ENCODE measurements around the gene MME.
"Not testable (repeated sequence)": the region's sequence is repeated elsewhere in the genome, so short reads cannot be mapped to it uniquely, and the experiment has no call there.

Gene MME

DNA sequence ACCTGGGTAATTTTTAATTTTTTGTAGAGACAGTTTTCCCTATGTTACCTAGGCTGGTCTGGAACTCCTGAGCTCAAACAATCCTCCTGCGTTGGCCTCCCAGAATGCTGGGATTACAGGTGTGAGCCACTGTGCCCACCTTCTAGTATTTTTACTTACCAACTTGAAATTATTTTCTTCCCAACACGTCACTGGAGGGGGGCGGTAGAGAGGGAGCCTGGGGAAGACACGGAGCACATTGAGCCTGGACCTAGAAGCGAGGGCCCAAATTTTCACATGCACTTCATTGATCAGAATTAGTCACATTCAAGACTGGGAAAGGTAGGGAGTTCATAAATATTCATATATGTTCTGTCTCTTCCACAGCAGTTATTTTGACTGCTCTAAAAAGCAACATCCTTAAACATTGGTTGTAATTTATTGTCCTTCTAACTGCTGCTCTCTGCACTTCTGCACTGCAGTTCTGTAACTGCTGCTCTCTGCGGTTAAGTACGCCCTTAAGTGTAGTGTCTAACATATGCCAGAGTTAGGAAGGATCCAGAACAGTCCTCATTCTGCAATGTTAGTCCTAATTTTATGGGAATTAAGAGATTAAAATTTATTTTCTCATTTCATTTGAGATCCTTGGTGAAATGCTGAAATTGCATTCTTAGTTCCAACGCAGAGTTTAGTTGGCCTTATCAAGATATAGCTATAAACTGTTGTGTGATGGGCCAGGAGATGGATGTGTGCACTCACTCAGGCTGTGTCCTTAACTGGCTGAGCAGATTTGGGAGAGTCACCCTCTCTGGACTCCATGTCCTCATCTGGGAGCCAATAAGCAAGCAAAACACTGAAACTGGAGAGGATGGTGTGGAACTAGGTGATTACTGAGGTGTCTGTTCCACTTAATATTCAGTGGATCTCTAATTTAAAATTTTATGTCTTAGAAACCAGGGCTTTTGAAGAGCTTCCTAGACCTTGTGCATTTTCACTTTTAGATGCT is 115.1 kb downstream of the MME start:
- no peak for DNase-seq

DNA sequence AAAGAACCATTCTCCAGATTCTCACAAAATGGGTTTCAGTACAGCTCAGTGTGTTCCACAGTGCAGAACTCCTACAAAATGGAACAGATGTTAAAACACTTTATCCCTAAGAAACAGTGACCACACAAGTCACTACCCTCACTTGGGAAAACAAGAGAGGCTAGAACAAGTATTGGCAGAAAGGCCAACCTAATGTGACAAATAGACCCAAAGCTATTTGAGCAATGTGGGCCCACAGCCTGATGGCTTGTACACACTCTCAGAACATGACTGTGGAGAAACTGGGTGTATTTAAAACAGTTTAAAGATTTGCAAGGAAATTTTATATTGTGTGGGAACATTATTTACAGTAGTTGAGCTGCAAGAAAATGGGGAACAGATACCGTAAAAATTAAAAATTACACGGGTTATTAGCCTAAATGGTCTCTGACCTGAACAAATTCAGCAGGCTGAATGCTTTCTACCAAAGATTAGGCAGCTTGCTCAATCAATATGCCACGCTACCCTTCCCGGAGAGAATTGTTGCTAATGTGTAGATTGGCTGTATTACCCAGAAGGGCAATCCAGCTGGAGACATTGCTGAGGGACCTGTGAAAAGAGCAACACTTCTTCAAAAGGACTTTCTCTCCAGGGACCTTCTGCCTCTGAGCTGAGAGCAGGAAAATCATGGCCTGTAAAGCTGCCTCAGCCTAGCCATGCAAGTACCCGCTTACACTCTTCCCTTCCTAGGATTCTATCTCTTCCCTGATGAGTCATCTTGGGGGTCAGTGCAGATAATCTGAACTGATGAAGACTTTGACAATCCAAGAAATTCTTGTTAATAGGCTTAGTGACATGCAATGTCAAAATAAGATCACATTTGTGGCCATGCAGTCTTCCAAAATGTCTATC is 116.3 kb downstream of the MME start:
- DNase-seq = no peak

GRCh38 chr3:155197786-155198185 is 117.7 kb downstream of the MME start:
- DNase-seq = no peak

DNA sequence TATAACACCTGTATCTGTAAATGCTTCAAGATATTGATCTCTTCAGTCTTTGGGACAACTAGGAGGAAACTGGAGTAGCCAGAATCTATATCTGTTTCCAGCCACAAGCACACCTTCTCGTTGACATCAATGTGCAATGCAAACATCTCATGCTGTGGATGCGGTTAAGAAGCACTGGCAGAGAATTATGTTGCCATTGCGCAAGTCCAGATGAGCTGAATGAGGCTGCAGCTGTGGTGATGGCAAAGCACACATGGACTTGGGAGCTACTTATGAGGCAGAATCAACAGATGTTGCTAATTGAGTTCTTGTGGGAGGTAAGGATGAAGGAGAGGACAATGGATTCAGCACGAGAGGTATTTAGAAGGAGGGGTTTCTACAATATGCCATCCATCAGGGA is 122.5 kb downstream of the MME start:
- no peak for DNase-seq

DNA sequence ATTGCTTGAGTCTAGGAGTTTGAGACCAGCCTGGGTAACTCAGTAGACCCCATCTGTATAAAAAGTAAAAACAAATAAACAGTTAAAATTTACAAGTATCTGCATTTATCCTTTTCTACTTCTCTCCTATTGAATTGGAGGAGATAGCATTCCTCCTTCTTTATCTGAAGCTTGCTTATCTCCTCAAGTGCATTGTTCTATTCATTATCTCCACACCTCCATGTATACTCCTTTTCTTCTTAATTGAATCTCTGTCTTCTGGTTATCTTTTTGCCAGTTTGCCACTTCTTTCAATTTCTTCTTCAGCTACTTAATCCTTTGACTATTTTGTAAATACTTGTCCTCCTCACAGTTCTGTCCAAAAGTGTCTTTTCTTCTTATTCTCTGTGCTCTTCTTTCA is 124.7 kb downstream of the MME start:
- no peak for DNase-seq

DNA sequence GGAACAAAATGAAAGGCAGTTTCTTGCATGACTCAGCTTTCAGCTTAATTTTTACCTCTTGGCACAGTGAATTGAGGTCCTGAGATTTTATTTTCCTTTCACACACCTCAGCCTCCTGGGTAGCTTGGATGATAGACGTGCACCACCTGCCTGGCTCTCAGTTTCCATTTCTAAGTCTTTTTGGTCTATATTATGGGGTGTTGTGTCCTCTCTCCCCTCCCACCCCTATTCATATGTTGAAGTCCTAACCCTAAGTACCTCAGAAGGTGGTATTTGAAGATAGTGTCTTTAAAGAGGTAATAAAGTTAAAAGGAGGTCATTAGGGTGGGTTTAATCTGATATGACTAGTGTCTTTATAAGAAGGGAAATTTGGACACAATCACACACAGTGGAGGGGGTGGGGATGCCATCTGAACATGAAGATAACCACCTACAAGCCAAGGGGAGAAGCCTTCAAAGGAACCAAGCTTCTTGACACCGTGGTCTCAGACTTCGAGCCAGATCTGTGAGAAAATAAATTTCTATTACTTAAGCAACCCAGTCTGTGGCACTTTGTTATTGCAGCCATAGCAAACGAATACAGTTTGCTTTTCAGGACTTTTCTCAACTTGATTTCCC is 128.2 kb downstream of the MME start:
- no peak for DNase-seq

- no peak for DNase-seq
Observed at GRCh38 chr3:155210736-155211135, 130.6 kb downstream of the MME start.

DNA sequence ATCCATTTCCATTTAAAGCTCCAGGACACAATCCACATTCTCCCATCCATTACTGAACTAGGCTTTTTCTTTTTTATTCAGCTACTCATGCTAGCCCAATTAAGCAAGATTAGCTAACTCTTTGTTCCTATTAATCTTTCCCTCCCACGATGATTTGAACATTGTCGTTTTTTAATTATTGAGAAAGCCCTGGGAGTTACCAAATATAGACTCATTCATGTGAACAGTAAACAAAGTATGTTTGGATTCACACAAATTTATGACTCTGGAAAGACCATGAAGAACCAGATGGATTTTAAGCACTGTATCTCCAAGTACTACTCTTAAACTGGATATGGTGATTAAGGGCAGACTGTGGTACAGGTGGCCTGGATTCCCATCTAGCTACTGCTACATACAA is 131.1 kb downstream of the MME start:
- no peak for DNase-seq

- no peak for DNase-seq
Observed at GRCh38 chr3:155211940-155212339, 131.8 kb downstream of the MME start.

DNA sequence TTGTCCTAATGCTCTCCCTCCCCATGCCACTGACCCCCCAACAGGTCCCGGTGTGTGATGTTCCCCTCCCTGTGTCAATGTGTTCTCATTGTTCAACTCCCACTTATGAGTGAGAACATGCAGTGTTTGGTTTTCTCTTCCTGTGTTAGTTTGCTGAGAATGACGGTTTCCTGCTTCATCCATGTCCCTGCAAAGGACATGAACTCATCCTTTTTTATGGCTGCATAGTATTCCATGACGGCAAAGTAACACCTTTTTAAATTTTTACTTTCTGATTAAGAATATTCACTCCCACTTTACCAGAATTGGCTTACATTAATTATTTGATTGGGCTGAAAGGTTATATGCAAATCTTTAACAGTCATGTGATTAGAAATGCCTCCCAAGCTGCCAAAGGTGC is 135.9 kb downstream of the MME start:
- not testable (repeated sequence) for DNase-seq

GRCh38 chr3:155217591-155217990 is 137.5 kb downstream of the MME start:
- DNase-seq = no peak

- DNase-seq = no peak
Observed at GRCh38 chr3:155218462-155218861, 138.3 kb downstream of the MME start.

DNA sequence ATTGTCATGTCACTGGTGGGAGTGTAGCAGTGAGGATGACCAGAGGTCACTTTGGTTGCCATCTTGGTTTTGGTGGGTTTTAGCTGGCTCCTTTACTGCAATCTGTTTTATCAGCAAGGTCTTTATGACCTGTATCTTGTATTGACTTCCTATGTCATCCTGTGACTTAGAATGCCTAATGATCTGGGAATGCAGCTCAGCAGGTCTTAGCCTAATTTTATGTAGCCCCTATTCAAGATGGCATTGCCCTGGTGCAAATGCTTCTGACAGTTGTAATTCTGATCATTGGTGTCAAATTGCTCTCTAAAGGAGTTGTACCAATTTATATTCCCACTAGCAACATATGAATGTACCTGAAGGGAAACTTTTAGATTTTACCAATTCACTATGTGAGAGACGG is 139.0 kb downstream of the MME start:
- DNase-seq = no peak

GRCh38 chr3:155225417-155225816 is 145.3 kb downstream of the MME start:
- DNase-seq = no peak

DNA sequence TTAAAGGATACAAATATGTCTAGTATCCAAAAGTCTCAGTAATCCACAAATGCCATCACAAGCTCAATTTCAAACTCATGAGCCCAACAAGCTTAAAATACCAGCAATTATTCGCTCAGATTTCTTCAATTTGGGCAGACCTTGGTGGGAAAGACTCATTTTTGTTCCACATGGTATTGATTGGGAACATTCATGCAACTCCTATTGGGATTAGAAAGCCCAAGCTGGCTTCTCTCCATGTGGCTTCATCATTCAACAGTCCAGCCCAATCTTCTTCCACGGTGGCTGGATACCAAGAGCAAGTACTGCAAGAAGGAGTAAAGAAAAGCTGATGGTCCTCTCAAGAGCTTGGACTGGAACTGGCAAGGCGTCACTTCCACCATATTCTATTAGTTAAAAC is 147.0 kb downstream of the MME start:
- no peak for DNase-seq

DNA sequence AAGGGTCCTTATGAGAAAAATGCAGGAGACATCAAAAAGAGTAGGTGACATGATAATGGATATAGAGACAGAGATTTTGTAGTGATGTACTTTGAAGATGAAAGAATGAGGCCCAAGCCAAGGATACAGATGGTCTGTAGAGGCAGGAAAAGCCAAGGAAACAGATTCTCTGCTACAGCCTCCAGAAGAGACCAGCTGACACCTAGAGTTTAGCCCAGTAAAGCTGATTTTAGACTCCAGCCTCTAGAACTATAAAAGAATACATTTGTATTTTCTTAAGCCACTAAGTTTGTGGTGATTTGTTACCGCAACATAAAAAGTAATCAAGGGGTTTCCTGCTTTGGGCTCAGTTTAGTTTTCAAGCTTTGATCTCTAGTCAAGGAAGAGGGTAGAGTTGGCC is 148.6 kb downstream of the MME start:
- DNase-seq = no peak

GRCh38 chr3:155229086-155229485 is 149.0 kb downstream of the MME start:
- no peak for DNase-seq

DNA sequence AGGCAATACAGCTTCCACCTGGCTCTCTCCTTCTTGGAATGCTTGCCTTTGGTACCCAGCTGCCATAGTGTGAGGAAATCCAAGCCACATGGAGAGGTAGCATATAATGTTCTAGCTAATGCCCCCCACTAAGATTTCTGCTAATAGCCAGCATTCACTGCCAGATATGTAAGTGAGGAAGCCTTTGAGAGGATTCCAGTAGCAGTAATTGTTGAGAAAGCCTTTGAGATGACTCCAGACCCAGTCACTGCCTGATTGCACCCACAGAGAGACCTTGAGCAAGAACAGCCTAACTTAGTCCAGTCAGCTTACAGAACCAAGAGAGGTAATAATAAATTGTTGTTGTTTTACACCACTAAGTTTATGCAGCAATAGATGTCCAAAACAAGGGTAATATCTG is 150.3 kb downstream of the MME start:
- DNase-seq = no peak

GRCh38 chr3:155231792-155232191 is 151.7 kb downstream of the MME start:
- DNase-seq = no peak

DNA sequence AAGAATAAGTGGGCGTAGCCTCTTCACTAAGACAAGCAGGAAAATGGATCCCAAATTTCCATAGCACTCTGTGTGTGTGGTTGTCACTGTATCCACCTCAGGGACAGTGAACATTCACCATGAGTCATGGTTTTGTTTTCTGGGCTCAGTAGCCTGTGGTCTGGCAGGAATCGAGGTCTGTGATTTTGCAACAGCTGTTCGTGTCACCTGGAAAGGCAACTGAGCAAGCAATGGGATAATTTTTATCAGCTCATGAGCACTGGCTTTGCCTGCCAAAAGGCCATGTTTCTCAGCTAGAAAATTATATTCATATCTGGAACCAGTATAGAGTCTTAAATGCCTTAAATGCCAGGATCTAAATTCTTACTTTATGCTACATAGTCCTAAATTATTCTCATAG is 152.5 kb downstream of the MME start:
- no peak for DNase-seq

DNA sequence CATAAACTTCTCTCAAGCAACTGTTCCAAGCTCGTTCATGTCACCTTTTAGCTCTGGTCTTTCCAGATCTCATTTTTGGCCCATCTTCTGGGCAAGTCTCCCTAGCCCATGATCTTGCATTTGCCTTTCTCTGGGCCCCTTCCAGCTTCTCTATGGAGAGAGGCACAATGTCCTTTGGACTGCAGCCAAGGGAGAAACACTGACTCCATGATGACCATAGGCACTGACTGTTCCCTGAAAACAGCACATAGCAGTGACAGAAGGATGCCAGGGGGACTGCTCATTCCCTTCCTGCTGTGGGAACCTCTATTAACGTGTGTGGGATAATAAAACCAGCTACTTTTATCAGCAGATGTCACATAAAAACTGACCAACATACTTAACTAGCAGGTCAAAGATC is 153.1 kb downstream of the MME start:
- no peak for DNase-seq

All from SIG-M5 (cell line).